ENCODE results near the gene APPBP2.
"Not testable (repeated sequence)": the region's sequence is repeated elsewhere in the genome, so short reads cannot be mapped to it uniquely, and the experiment has no call there.

APPBP2 gene

DNA sequence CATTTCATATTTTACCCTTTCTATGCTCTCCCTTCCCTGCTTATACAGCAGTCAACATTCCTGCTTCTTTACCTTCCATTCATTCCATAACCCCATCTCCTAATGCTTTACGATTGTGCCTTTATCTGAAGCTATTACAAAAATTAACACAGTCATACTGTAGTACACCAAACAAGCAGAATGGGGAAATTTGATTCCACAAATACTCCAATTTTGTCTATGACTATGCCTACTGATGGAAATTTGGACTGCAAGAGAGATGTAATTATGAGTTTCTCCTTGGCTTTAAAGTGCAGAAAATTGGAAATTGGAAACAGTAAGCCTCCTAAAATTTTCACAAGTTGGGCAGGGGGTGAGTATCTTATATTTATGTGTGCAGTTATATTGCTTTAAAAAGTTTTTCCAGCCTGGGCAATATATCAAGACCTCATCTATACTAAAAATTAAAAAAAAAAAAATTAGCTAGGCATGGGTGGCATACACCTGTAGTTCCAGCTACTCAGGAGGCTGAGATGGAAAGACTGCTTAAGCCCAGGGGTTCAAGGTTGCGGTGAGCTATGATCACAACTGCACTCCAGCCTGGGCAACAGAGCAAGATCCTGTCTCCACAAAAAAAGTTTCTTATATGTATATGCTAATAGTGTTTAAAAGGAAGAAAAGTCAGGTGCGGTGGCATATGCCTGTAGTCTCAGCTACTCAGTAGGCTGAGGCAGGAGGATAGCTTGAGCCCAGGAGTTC lies 3.0 kb downstream of the APPBP2 start:
- no peak for DNase-seq
- H3K27ac ChIP-seq = no peak overlapping the region
- no peak for TF ChIP-seq CTCF (IDR thresholded peaks at IDR 0.05; ENCODE audit: low read depth, low read length)
- no peaks in the 10 kb centered on the region for H3K9me3 ChIP-seq (ENCODE audit: severe bottlenecking)
- no peak overlapping the region for H3K4me3 ChIP-seq (ENCODE audit: low read depth, low read length)
- H3K36me3 ChIP-seq = peaks cover 33% of the 10 kb centered on the region
- H3K27me3 ChIP-seq (ENCODE audit: insufficient read depth, low read depth, severe bottlenecking) = no peaks in the 10 kb centered on the region

DNA sequence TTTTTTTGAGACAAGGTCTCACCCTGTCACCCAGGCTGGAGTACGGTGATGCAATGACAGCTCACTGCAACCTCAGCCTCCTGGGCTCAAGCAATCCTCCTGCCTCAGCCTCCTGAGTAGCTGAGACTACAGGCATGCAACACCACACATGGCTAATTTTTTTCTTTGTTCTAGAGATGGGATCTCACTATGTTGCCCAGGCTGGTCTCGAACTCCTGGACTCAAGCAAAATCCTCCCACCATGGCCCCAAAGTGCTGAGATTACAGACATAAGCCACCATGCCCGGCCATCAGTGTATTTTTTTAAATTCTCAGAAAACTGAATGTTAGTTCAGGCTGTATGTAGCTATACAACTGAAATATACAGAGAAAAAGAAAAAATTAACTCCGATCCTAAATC lies 6.2 kb downstream of the APPBP2 start:
- no peaks in the 10 kb centered on the region for H3K27me3 ChIP-seq (ENCODE audit: insufficient read depth, low read depth, severe bottlenecking)
- no peaks in the 10 kb centered on the region for H3K9me3 ChIP-seq (ENCODE audit: severe bottlenecking)
- peaks cover 36% of the 10 kb centered on the region for H3K36me3 ChIP-seq
- H3K4me3 ChIP-seq (ENCODE audit: low read depth, low read length) = no peak overlapping the region
- no peak for TF ChIP-seq CTCF (IDR thresholded peaks at IDR 0.05; ENCODE audit: low read depth, low read length)
- no peak for DNase-seq
- no peak overlapping the region for H3K27ac ChIP-seq

DNA sequence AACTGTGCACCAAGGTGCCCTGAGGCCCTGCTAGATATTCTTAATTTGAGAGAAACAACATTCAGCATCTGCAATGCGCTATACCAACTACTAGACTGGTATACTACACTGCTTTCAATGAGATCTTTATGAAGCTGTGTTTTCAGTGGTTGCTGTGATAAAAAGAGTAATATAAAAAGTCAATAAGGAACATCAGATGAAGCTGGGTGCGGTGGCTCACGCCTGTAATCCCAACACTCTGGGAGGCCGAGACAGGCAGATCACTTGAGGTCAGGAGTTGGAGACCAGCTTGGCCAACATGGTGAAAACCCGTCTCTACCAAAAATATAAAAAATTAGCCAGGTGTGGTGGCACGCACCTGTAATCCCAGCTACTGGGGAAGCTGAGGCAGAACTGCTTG lies 10.4 kb downstream of the APPBP2 start:
- H3K36me3 ChIP-seq = peaks cover 43% of the 10 kb centered on the region
- H3K27me3 ChIP-seq (ENCODE audit: insufficient read depth, low read depth, severe bottlenecking); DNase-seq; H3K9me3 ChIP-seq (ENCODE audit: severe bottlenecking); H3K27ac ChIP-seq; H3K4me3 ChIP-seq (ENCODE audit: low read depth, low read length): not testable (repeated sequence)

DNA sequence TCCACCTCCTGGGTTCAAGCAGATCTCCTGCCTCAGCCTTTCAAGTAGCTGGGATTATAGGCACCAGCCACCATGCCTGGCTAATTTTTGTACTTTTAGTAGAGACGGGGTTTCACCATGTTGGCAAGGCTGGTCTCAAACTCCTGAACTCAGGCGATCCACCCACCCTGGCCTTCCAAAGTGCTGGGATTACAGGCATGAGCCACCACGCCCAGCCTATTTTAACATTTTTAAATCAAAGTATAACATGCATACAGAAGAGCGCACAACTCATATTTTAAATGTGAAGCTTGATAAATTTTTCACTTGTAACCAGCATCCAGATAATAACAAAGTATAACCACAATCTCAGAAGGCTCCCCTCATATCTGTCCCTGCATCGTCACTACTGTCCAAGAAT lies 10.8 kb downstream of the APPBP2 start:
- not testable (repeated sequence) for DNase-seq; H3K4me3 ChIP-seq (ENCODE audit: low read depth, low read length); H3K27ac ChIP-seq; H3K27me3 ChIP-seq (ENCODE audit: insufficient read depth, low read depth, severe bottlenecking); H3K9me3 ChIP-seq (ENCODE audit: severe bottlenecking)
- peaks cover 44% of the 10 kb centered on the region for H3K36me3 ChIP-seq

- H3K9me3 ChIP-seq (ENCODE audit: severe bottlenecking) = no peaks in the 10 kb centered on the region
- no peak for TF ChIP-seq CTCF (IDR thresholded peaks at IDR 0.05; ENCODE audit: low read depth, low read length)
- H3K27ac ChIP-seq = no peak overlapping the region
- DNase-seq = no peak
- H3K36me3 ChIP-seq = peaks cover 39% of the 10 kb centered on the region
- H3K27me3 ChIP-seq (ENCODE audit: insufficient read depth, low read depth, severe bottlenecking) = no peaks in the 10 kb centered on the region
- no peak overlapping the region for H3K4me3 ChIP-seq (ENCODE audit: low read depth, low read length)
Measured at GRCh38 chr17:60514500-60514899, 11.5 kb downstream of the APPBP2 start.

GRCh38 chr17:60514053-60514452 lies 12.0 kb downstream of the APPBP2 start:
- Histone ChIP-seq H3K27ac (no peak overlapping the region), H3K9me3 (ENCODE audit: severe bottlenecking) (no peaks in the 10 kb centered on the region), H3K36me3 (peaks cover 34% of the 10 kb centered on the region), H3K27me3 (ENCODE audit: insufficient read depth, low read depth, severe bottlenecking) (no peaks in the 10 kb centered on the region), H3K4me3 (ENCODE audit: low read depth, low read length) (no peak overlapping the region)
- DNase-seq = no peak
- no peak for TF ChIP-seq CTCF (IDR thresholded peaks at IDR 0.05; ENCODE audit: low read depth, low read length)

DNA sequence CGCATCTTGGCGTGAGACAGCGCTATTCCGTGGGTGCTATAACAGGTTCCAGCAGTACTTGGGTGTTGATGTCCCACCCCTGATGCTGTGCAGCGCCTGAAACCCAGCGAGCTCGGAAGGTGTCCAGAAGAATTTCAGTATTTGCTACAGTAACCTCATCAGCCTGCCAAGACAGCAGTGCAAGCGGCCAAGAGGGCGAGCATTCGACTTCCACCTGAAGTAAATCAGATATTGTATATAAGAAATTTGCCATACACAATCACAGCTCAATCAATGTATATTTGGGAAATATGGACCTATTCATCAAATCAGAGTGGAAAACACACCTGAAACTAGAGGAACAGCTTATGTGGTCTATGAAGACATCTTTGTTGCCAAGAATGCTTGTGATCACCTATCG lies 13.0 kb downstream of the APPBP2 start:
- H3K27me3 ChIP-seq (ENCODE audit: insufficient read depth, low read depth, severe bottlenecking) = no peaks in the 10 kb centered on the region
- no peak for TF ChIP-seq CTCF (IDR thresholded peaks at IDR 0.05; ENCODE audit: low read depth, low read length)
- H3K27ac ChIP-seq = no peak overlapping the region
- H3K4me3 ChIP-seq (ENCODE audit: low read depth, low read length) = no peak overlapping the region
- H3K36me3 ChIP-seq = peaks cover 29% of the 10 kb centered on the region
- DNase-seq = no peak
- no peaks in the 10 kb centered on the region for H3K9me3 ChIP-seq (ENCODE audit: severe bottlenecking)

All from WERI-Rb-1 (cell line).